Trophoblast cell (in vitro differentiated cells and primary cell): ENCODE measurements around the gene SIL1. TPM values are rescaled to one million over a fixed set of nuclear protein-coding genes. Genes with fewer than 3 reads are reported as not detected.

Source experiments
- DNase-seq, 2 donors: peaks; one replicate each; pipeline ENCODE4 v3.0.0-alpha.2; 2016
- H2AFZ ChIP-seq: 2 replicates; pipeline ENCODE4 v1.6.1; 2013; ENCODE audit warnings: low read length, moderate library complexity, mild to moderate bottlenecking; ENCODE audit not compliant: insufficient read depth, poor library complexity
- H2AK5ac ChIP-seq: 2 replicates; pipeline ENCODE4 v1.6.1; 2013; ENCODE audit warnings: mild to moderate bottlenecking, low read length
- H2BK120ac ChIP-seq: 2 replicates; pipeline ENCODE4 v1.6.1; 2013; ENCODE audit warnings: low read length, mild to moderate bottlenecking, moderate library complexity; ENCODE audit not compliant: insufficient read depth, poor library complexity
- H2BK12ac ChIP-seq: 2 replicates; pipeline ENCODE4 v1.6.1; 2013; ENCODE audit warnings: mild to moderate bottlenecking, low read length, moderate library complexity
- H2BK5ac ChIP-seq: 2 replicates; pipeline ENCODE4 v1.6.1; 2013; ENCODE audit warnings: low read length, low read depth, moderate library complexity, mild to moderate bottlenecking; ENCODE audit not compliant: poor library complexity
- H3K14ac ChIP-seq: 2 replicates; pipeline ENCODE4 v1.6.1; 2013; ENCODE audit warnings: mild to moderate bottlenecking, low read length
- H3K18ac ChIP-seq: 2 replicates; pipeline ENCODE4 v1.6.1; 2013; ENCODE audit warnings: mild to moderate bottlenecking, low read length
- H3K23ac ChIP-seq: 2 replicates; pipeline ENCODE4 v1.6.1; 2013; ENCODE audit warnings: low read length
- H3K27ac ChIP-seq: 2 replicates; pipeline ENCODE4 v1.5.1; 2013; ENCODE audit warnings: low read depth, mild to moderate bottlenecking, inconsistent platforms, low read length, moderate library complexity
- H3K27me3 ChIP-seq: 2 replicates; pipeline ENCODE4 v1.6.1; 2013; ENCODE audit warnings: inconsistent platforms, mild to moderate bottlenecking, low read length, moderate library complexity; ENCODE audit not compliant: insufficient read depth
- H3K36me3 ChIP-seq, 2 experiments: 1 replicate in 1 of 2; 2 replicates in 1 of 2; pipeline ENCODE4 v1.6.1; 2013; ENCODE audit warnings: low read length in 2 of 2, mild to moderate bottlenecking in 2 of 2, moderate library complexity in 1 of 2; ENCODE audit not compliant: insufficient read depth in 2 of 2, control insufficient read depth in 1 of 2
- H3K4ac ChIP-seq: 2 replicates; pipeline ENCODE4 v1.6.1; 2013; ENCODE audit warnings: low read depth, mild to moderate bottlenecking, low read length, moderate library complexity
- H3K4me1 ChIP-seq, 2 experiments: 1 replicate in 1 of 2; 2 replicates in 1 of 2; pipeline ENCODE4 v1.6.1; 2013; ENCODE audit warnings: low read length in 2 of 2, mild to moderate bottlenecking in 2 of 2, moderate library complexity in 1 of 2; ENCODE audit not compliant: insufficient read depth in 2 of 2, control insufficient read depth in 1 of 2
- H3K4me2 ChIP-seq: 2 replicates; pipeline ENCODE4 v1.6.1; 2013; ENCODE audit warnings: inconsistent platforms, mild to moderate bottlenecking, low read length, moderate library complexity
- H3K4me3 ChIP-seq: 2 replicates; pipeline ENCODE4 v1.5.1; 2013; ENCODE audit warnings: mild to moderate bottlenecking, low read depth, low read length, inconsistent platforms
- H3K79me1 ChIP-seq: one replicate; pipeline ENCODE4 v1.6.1; 2013; ENCODE audit warnings: low read length
- H3K79me2 ChIP-seq: 2 replicates; pipeline ENCODE4 v1.6.1; 2013; ENCODE audit warnings: low read length, mild to moderate bottlenecking; ENCODE audit not compliant: control insufficient read depth, insufficient read depth, poor library complexity
- H3K9ac ChIP-seq: 2 replicates; pipeline ENCODE4 v1.6.1; 2013; ENCODE audit warnings: mild to moderate bottlenecking, low read length
- H3K9me3 ChIP-seq: 2 replicates; pipeline ENCODE4 v1.6.1; 2013; ENCODE audit warnings: low read depth, mild to moderate bottlenecking, control low read depth, inconsistent platforms, low read length; ENCODE audit not compliant: insufficient read depth
- H4K12ac ChIP-seq: 2 replicates; pipeline ENCODE4 v1.6.1; 2013; ENCODE audit warnings: low read depth, mild to moderate bottlenecking, low read length, moderate library complexity
- H4K8ac ChIP-seq: 2 replicates; pipeline ENCODE4 v1.6.1; 2013; ENCODE audit warnings: low read depth, mild to moderate bottlenecking, low read length, moderate library complexity
- H4K91ac ChIP-seq: one replicate; pipeline ENCODE4 v1.6.1; 2013; ENCODE audit warnings: low read depth, mild to moderate bottlenecking, low read length, moderate library complexity
- WGBS: extraction: QIAGEN DNeasy Blood & Tissue Kit; methylation state at CpG from one replicate; pipeline ENCODE4 v1.1.7; 2013; ENCODE audit warnings: missing lambda C conversion rate; ENCODE audit not compliant: insufficient read length, insufficient coverage; ENCODE audit errors: extremely low coverage; 5-methylcytosine and 5-hydroxymethylcytosine counted together
- polyA plus RNA-seq: library from polyadenylated mRNA; stranded (reverse); fragments of 200-250 nt; gene quantifications from 2 replicates; pipeline ENCODE4 v1.2.3, GENCODE V29; 2013

The SIL1 gene
- polyA plus RNA-seq = 16.3 and 18.0 TPM in 2 replicates

GRCh38 chr5:139197710-139198669 lies at the start of gene SIL1:
SIL1 (minus strand) TSS chr5:139198368; CDS start chr5:139127843, 70,525 bp downstream.
- Histone ChIP-seq H2BK12ac (peak within 1 kb of the TSS; percentile 84), H3K9me3 (no peaks in the 10 kb centered on the region), H3K4ac (peak within 1 kb of the TSS; percentile 60), H3K9ac (peak within 1 kb of the TSS; percentile 94), H3K79me2 (peaks cover 2% of the 10 kb centered on the region), H3K27ac (peak within 1 kb of the TSS; percentile 82), H2BK5ac (peak within 1 kb of the TSS; percentile 90), H2AK5ac (peak within 1 kb of the TSS; percentile 76), H3K4me1 (peaks cover 3 to 6% of the 10 kb centered on the region in 2 experiments), H3K23ac (no peak within 1 kb of the TSS), H4K8ac (peak within 1 kb of the TSS; percentile 89), H2BK120ac (peak within 1 kb of the TSS; percentile 55), H3K27me3 (no peaks in the 10 kb centered on the region), H3K14ac (peak within 1 kb of the TSS; percentile 62), H3K18ac (peak within 1 kb of the TSS; percentile 78), H3K4me2 (peak within 1 kb of the TSS; percentile 86), H3K79me1 (peaks cover 7% of the 10 kb centered on the region), H4K91ac (peak within 1 kb of the TSS; percentile 88), H3K4me3 (peak within 1 kb of the TSS; percentile 75), H2AFZ (peak within 1 kb of the TSS; percentile 73), H4K12ac (peak within 1 kb of the TSS; percentile 96), H3K36me3 (no peaks in the 10 kb centered on the region)
- peak; percentile 94 to 96 for DNase-seq
- no CpG with 5 or more reads among the region's 61 CpGs for WGBS

GRCh38 chr5:139246394-139246793 lies 48.2 kb upstream of the SIL1 start:
- Histone ChIP-seq H3K79me2 (no peaks in the 10 kb centered on the region), H3K4me3 (no peak overlapping the region), H3K9me3 (no peaks in the 10 kb centered on the region), H3K4me2 (no peak overlapping the region), H3K36me3 (no peaks in the 10 kb centered on the region), H2BK5ac (no peak overlapping the region), H2BK12ac (no peak overlapping the region), H2AFZ (no peak overlapping the region), H4K8ac (no peak overlapping the region), H3K79me1 (no peaks in the 10 kb centered on the region), H2BK120ac (no peak overlapping the region), H3K4me1 (peaks cover 0 to 3% of the 10 kb centered on the region in 2 experiments), H3K27me3 (no peaks in the 10 kb centered on the region), H3K4ac (no peak overlapping the region), H3K27ac (no peak overlapping the region), H3K14ac (no peak overlapping the region), H2AK5ac (no peak overlapping the region), H3K9ac (no peak overlapping the region), H3K18ac (no peak overlapping the region), H3K23ac (no peak overlapping the region), H4K91ac (no peak overlapping the region), H4K12ac (no peak overlapping the region)
- no CpG with 5 or more reads among the region's 4 CpGs for WGBS
- DNase-seq = no peak

GRCh38 chr5:139245637-139246339 lies 47.6 kb upstream of the SIL1 start:
- H4K12ac ChIP-seq = no peak overlapping the region
- H2BK12ac ChIP-seq = no peak overlapping the region
- H3K27ac ChIP-seq = no peak overlapping the region
- H3K23ac ChIP-seq = no peak overlapping the region
- H3K36me3 ChIP-seq = no peaks in the 10 kb centered on the region
- H3K79me1 ChIP-seq = no peaks in the 10 kb centered on the region
- peaks cover 0 to 3% of the 10 kb centered on the region in 2 experiments for H3K4me1 ChIP-seq
- no peak overlapping the region for H3K4me3 ChIP-seq
- H3K27me3 ChIP-seq = no peaks in the 10 kb centered on the region
- no peak overlapping the region for H3K4ac ChIP-seq
- H2AFZ ChIP-seq = no peak overlapping the region
- no peak overlapping the region for H2BK120ac ChIP-seq
- no peak overlapping the region for H2BK5ac ChIP-seq
- H3K14ac ChIP-seq = no peak overlapping the region
- H3K4me2 ChIP-seq = no peak overlapping the region
- no peaks in the 10 kb centered on the region for H3K9me3 ChIP-seq
- H2AK5ac ChIP-seq = no peak overlapping the region
- no peak overlapping the region for H4K91ac ChIP-seq
- H4K8ac ChIP-seq = no peak overlapping the region
- H3K79me2 ChIP-seq = no peaks in the 10 kb centered on the region
- H3K18ac ChIP-seq = no peak overlapping the region
- no peak overlapping the region for H3K9ac ChIP-seq
- no peak for DNase-seq

GRCh38 chr5:139243425-139243970 lies 45.3 kb upstream of the SIL1 start:
- Histone ChIP-seq H3K4me2 (no peak overlapping the region), H3K9ac (no peak overlapping the region), H2AFZ (no peak overlapping the region), H2BK12ac (no peak overlapping the region), H3K79me2 (no peaks in the 10 kb centered on the region), H3K18ac (no peak overlapping the region), H3K14ac (no peak overlapping the region), H3K9me3 (no peaks in the 10 kb centered on the region), H4K8ac (no peak overlapping the region), H4K91ac (no peak overlapping the region), H2BK5ac (no peak overlapping the region), H3K36me3 (no peaks in the 10 kb centered on the region), H2AK5ac (no peak overlapping the region), H3K79me1 (no peaks in the 10 kb centered on the region), H3K4ac (no peak overlapping the region), H2BK120ac (no peak overlapping the region), H3K23ac (no peak overlapping the region), H4K12ac (no peak overlapping the region), H3K27ac (no peak overlapping the region), H3K4me3 (no peak overlapping the region), H3K4me1 (peaks cover 0 to 3% of the 10 kb centered on the region in 2 experiments), H3K27me3 (no peaks in the 10 kb centered on the region)
- no CpG with 5 or more reads among the region's 4 CpGs for WGBS
- DNase-seq = no peak
